Measurements from ENCODE around the gene PACSIN3.

DNA sequence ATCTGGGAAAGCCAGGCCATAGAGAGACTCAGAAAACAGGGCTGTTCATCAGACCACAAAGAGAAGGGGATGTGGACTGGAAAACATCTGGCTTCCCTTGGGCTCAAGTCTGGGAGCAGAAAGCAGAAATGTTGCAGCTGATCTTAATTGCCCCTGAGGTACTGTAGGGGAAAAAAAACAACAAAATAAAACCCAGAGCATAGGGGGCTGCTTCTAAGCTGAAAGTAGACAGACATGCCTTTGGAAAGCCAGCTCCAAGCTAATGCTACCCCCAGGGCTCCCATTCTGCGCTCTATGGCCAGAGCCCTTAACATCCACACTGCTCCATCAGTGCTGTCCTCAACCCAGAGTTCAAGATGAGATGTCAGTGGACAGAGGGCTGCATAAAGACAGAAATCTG lies 2.0 kb upstream of the PACSIN3 start:
- TF ChIP-seq, protein P1, sequence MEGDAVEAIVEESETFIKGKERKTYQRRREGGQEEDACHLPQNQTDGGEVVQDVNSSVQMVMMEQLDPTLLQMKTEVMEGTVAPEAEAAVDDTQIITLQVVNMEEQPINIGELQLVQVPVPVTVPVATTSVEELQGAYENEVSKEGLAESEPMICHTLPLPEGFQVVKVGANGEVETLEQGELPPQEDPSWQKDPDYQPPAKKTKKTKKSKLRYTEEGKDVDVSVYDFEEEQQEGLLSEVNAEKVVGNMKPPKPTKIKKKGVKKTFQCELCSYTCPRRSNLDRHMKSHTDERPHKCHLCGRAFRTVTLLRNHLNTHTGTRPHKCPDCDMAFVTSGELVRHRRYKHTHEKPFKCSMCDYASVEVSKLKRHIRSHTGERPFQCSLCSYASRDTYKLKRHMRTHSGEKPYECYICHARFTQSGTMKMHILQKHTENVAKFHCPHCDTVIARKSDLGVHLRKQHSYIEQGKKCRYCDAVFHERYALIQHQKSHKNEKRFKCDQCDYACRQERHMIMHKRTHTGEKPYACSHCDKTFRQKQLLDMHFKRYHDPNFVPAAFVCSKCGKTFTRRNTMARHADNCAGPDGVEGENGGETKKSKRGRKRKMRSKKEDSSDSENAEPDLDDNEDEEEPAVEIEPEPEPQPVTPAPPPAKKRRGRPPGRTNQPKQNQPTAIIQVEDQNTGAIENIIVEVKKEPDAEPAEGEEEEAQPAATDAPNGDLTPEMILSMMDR (IDR thresholded peaks at IDR 0.05; ENCODE audit: low read depth, low read length, poor library complexity, severe bottlenecking) = no peak
- TF ChIP-seq EZH2phosphoT487 (IDR thresholded peaks at IDR 0.05; ENCODE audit: borderline replicate concordance, low read length) = no peak
